Mammary epithelial cell (primary cell): ENCODE results near the gene CRYGD.
"Not testable (repeated sequence)": the region's sequence is repeated elsewhere in the genome, so short reads cannot be mapped to it uniquely, and the experiment has no call there.

Source experiments
- CTCF ChIP-seq, 2 donors: IDR thresholded peaks in 1 of 2; conservative IDR thresholded peaks in 1 of 2; 2 replicates each; pipeline ENCODE4 v1.5.1; 2011 to 2012; ENCODE audit warnings: inconsistent platforms in 2 of 2, low read length in 2 of 2, mild to moderate bottlenecking in 2 of 2, control low read depth in 1 of 2, low read depth in 1 of 2; ENCODE audit not compliant: insufficient read depth in 1 of 2; ENCODE audit errors: extremely low read depth in 1 of 2
- EZH2 ChIP-seq: IDR thresholded peaks from 2 replicates; pipeline ENCODE4 v1.6.1; 2012; ENCODE audit warnings: low read length, inconsistent platforms, borderline replicate concordance

GRCh38 chr2:208138334-208138733, 14.0 kb upstream of the CRYGD start:
- TF ChIP-seq CTCF (conservative IDR thresholded peaks at IDR 0.05 in 1 of 2, IDR thresholded peaks at IDR 0.05 in 1 of 2; ENCODE audit: extremely low read depth in 1 of 2, insufficient read depth in 1 of 2, low read depth in 1 of 2, low read length in 2 of 2); EZH2: not testable (repeated sequence)
